ENCODE results near the gene UGT1A10. TPM values are rescaled to one million over a fixed set of nuclear protein-coding genes. Genes with fewer than 3 reads are reported as not detected.

The UGT1A10 gene
- total and polyA plus RNA-seq, 10 of the 15 experiments (the other 5 are each of a cell fraction or from before 2014, with no cell fraction given) = not detected

GRCh38 chr2:233706720-233707119, 70.5 kb downstream of the UGT1A10 start:
- ATAC-seq (no peak), DNase-seq (ENCODE audit: low read depth, low spot score) (no peak), FAIRE-seq (no peak)
- H3K9me3 ChIP-seq (replicated peaks; ENCODE audit: control insufficient read depth, insufficient read depth, low read length) = no peaks in the 10 kb centered on the region; the same call in 1 of the 3 replicates
- H3K79me2 ChIP-seq (ENCODE audit: control insufficient read depth, insufficient read depth, low read length) = no peaks in the 10 kb centered on the region
- RAD21 ChIA-PET (ENCODE audit: unreplicated experiment) = interaction anchor here (0.9 to 1.3 kb wide), 2 partner anchors 264 to 794 kb away, joined by 3 to 4 read pairs; no protein-coding TSS in a partner anchor
- in situ Hi-C loops (cut with MboI) (no loop called here), intact Hi-C loops (cut with micrococcal nuclease; ENCODE audit: unreplicated experiment) (no loop called here)
- H3K4me3 ChIP-seq = no peak overlapping the region
- WGBS (ENCODE audit: insufficient coverage, insufficient replicate concordance, low lambda C conversion rate, missing lambda C conversion rate) = 0% methylated on average over 1 of the region's 1 CpG
- no peaks in the 10 kb centered on the region for H4K20me1 ChIP-seq (ENCODE audit: control insufficient read depth, insufficient read depth)
- CTCF ChIA-PET = interaction anchor here (1.1 to 1.3 kb wide), 2 partner anchors 10 to 301 kb away, joined by 3 read pairs; no protein-coding TSS in a partner anchor
- SMC1A ChIA-PET (ENCODE audit: uncharacterized antibody, unreplicated experiment) = interaction anchor here (1.2 kb wide), 1 partner anchor 19 kb away, joined by 3 read pairs; no protein-coding TSS in a partner anchor
- no peak overlapping the region for H3K4me2 ChIP-seq (ENCODE audit: control insufficient read depth, insufficient read depth)
- H2AFZ ChIP-seq (ENCODE audit: control insufficient read depth, low read depth, low read length) = no peak overlapping the region
- no peak overlapping the region for H3K9ac ChIP-seq (ENCODE audit: control insufficient read depth, insufficient read depth, low read length)
- H3K4me1 ChIP-seq (ENCODE audit: control insufficient read depth, insufficient read depth, low read length) = no peaks in the 10 kb centered on the region
- H3K27me3 ChIP-seq (replicated peaks in 1 of 2; ENCODE audit: control insufficient read depth in 2 of 2, insufficient read depth in 2 of 2, low read length in 1 of 2) = peaks cover 0 to 4% of the 10 kb centered on the region in 2 experiments; a peak in 1 of 4 replicates
- TF ChIP-seq CBFB (IDR thresholded peaks at IDR 0.05; ENCODE audit: low read depth) (no peak), ZNF592 (IDR thresholded peaks at IDR 0.05) (no peak), BACH1 (IDR thresholded peaks at IDR 0.05; ENCODE audit: borderline replicate concordance) (no peak), MLLT1 (IDR thresholded peaks at IDR 0.05) (no peak), MYC (IDR thresholded peaks at IDR 0.05; ENCODE audit: insufficient read depth, insufficient read length, insufficient replicate concordance, low read length, severe bottlenecking) (no peak), SUPT20H (IDR thresholded peaks at IDR 0.05; ENCODE audit: borderline replicate concordance, control insufficient read depth, low read depth, low read length) (no peak), ATF7 (IDR thresholded peaks at IDR 0.05; ENCODE audit: low read depth) (no peak), PRDM15 (CRISPR knock-in tag; IDR thresholded peaks at IDR 0.05) (no peak)
- TF ChIP-seq, protein P1, sequence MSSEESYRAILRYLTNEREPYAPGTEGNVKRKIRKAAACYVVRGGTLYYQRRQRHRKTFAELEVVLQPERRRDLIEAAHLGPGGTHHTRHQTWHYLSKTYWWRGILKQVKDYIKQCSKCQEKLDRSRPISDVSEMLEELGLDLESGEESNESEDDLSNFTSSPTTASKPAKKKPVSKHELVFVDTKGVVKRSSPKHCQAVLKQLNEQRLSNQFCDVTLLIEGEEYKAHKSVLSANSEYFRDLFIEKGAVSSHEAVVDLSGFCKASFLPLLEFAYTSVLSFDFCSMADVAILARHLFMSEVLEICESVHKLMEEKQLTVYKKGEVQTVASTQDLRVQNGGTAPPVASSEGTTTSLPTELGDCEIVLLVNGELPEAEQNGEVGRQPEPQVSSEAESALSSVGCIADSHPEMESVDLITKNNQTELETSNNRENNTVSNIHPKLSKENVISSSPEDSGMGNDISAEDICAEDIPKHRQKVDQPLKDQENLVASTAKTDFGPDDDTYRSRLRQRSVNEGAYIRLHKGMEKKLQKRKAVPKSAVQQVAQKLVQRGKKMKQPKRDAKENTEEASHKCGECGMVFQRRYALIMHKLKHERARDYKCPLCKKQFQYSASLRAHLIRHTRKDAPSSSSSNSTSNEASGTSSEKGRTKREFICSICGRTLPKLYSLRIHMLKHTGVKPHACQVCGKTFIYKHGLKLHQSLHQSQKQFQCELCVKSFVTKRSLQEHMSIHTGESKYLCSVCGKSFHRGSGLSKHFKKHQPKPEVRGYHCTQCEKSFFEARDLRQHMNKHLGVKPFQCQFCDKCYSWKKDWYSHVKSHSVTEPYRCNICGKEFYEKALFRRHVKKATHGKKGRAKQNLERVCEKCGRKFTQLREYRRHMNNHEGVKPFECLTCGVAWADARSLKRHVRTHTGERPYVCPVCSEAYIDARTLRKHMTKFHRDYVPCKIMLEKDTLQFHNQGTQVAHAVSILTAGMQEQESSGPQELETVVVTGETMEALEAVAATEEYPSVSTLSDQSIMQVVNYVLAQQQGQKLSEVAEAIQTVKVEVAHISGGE (CRISPR knock-in tag; IDR thresholded peaks at IDR 0.05) = no peak
- no TSS peak for BruUV-seq (replicated peaks)
- H3K36me3 ChIP-seq (ENCODE audit: control insufficient read depth in 2 of 2, insufficient read depth in 2 of 2, low read length in 1 of 2) = no peaks in the 10 kb centered on the region
- POLR2A ChIA-PET = no interaction called here
- no peak overlapping the region for H3K27ac ChIP-seq (ENCODE audit: control insufficient read depth, insufficient read depth)

Measured in GM12878 (cell line).